Eye (tissue), 1 donor: Measurements from ENCODE around the gene ACTMAP.
A peak's percentile ranks its signal among the peaks of the same experiment; 100 is the strongest.
"Not testable (repeated sequence)": the region's sequence is repeated elsewhere in the genome, so short reads cannot be mapped to it uniquely, and the experiment has no call there.

Source experiments
- DNase-seq: peaks from one replicate; pipeline ENCODE4 v3.0.0-alpha.2; 2015

Gene ACTMAP

DNA sequence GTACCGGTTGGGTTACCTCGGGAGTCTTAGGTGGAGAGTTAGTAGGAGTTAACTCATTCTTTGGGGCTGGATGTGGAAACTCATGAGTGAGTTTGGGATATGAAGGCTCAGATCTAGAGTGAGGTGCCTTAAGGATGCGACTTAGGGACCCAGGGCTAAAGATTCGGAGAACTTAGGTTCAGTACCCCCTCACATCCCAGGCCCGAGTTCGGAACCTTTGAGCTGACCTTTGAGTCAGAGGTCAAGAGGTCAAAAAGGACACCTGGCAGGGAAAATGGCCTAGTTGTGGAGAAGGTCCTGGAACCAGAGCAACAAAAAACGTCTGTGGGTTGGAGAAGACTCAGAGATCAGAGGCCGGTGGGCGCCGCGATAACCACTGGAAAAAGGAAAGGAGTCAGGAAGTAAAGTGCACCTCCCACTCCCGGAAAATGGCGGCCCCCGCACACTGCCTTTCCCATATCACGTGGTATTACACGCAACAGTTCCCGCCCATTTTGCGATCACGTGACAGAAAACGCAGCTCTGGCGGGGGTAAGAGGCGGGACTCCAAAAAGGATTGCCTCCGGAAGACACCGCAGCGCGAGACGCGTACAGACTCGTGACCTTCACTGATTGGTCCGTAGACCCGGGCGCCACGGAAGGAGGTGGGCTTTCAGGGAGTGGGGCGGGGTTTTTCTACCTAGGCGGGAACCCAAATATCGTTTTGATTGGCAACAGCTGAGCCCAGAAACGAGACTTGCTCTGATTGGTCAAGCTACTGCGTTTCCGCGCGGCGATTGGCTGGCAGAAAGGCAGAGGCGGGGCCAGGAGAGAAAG, at the start of gene ACTMAP:
Gene ACTMAP, minus strand, starts transcription at position 420 of the 816 bp plus-strand sequence. CDS start 674 bp downstream, outside the sequence.
- peak; percentile 100 for DNase-seq

DNA sequence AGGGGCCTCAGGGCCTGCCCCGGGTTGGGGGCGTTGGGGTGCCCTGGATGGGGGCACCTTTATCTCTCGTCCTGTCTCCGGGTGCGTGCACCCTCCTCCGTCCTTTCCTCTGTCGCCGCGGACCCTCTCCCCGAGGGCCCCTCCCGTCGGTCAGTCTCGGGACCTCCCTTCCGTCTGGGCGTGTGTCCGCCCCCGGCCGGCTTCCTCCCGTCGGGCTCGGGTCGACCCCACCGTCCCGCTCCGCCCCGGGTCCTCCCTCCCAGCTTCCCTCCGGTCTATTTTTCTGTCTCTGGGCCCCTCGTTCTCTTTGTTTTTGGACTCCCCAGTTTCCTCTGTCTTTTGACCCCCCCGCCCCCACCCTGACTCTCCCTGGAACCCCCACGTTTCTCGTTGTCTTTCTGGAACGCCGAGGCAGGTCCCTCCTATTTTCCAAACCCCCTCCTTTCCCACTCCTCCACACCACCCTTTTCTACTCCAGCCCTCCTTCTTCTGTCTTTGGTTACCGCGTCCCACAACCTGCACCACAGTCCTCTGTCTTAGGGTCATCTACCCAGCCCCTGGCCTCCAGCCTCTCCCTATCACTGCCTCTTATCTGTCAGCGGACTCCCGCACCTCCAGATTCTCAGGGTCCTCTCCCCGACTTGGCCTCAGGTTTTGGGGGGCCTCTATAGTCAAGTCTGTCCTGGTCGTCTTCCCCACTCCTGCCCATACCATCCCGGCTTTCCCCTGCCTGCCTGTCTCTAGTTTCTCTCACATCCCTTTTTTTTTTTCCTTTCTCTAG, 49.5 kb upstream of the ACTMAP start:
- no peak for DNase-seq

DNA sequence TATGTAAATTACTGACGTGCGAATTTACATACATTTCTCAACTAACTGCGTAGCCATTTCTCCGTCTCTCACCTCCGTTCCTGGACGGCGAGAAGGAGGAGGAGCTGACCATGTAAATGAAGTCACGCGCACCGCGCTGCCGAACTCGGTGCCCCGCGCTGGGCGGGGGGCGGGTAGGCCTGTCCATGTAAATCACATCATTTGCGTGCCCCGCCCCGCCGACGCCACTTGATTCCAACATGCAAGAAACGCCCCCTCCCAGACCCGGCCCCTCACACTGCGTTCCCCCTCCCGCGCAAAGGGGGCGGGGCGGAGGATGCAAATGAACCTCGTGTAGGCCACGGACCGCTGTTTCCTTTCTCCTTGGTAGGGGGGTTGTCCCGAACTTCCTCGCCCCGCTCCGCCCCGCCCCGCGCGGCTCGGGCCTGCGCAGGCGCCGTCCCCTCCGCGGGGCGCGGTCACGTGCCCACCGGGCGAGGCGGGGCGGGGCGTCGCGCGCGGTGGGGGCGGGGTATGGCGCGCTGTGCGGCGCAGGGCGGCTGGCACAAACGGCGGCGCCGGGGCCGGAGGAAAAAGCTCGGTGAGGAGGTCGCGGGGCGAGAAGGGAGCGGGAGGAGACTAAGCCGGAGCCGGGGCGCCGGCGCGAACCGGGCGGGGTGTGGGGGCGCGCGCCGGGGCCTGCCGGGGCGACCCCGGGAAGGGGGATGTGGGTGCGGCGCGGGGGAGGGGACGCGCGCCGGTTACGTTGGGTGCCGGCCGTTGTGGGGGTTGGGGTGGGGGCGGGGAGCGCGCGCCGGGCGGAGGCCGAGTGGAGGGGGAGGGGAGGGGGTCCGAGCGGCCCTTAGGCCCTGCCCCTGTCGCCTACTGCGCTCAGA, 48.6 kb upstream of the ACTMAP start, which contains the start of gene EGLN2:
Gene EGLN2, plus strand, starts transcription at position 509 of the 875 bp plus-strand sequence. CDS start 1,382 bp downstream, outside the sequence.
- peak; percentile 100 for DNase-seq

- peak; percentile 78 for DNase-seq
Measured at GRCh38 chr19:40797963-40798682, 47.8 kb upstream of the ACTMAP start.

- DNase-seq = no peak
Measured at GRCh38 chr19:40797166-40797962, 47.1 kb upstream of the ACTMAP start.

DNA sequence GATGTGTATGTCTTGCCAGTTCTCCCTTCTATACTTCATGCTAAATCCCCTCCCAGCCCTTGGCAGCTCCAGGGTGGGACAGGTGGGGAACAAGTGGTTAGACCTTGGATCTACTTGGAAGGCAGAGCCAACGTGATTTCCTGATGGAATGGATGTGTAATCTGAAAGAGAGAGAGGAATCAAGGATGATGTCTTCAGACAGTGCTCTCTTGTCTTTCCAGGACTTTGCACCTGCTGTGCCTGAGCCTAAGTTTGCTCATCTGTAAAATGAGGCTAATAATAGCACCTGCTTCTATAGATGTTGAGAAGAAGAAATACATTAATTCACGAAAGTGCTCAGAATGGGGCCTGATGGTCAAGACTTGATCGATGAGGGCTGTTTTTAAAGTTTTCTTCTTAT, 41.7 kb upstream of the ACTMAP start:
- DNase-seq = no peak

DNA sequence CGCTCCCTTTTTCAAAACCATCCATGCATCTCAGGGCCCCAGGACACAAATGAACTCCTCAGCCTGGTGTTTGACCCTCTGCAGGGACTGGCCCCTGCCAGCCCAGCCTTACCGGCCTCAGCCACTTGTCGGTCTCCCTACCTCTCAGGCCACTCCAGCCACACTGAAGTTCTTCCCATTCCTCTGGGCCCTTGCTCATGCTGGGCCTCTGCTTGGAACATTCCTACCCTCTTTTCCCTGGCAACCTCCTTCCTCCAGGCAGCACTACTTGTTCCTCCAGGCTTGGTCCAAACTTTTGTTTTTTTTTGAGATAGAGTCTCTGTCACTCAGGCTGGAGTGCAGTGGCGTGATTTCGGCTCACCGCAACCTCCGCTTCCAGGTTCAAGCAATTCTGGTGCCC, 41.1 kb upstream of the ACTMAP start:
- DNase-seq = no peak

DNA sequence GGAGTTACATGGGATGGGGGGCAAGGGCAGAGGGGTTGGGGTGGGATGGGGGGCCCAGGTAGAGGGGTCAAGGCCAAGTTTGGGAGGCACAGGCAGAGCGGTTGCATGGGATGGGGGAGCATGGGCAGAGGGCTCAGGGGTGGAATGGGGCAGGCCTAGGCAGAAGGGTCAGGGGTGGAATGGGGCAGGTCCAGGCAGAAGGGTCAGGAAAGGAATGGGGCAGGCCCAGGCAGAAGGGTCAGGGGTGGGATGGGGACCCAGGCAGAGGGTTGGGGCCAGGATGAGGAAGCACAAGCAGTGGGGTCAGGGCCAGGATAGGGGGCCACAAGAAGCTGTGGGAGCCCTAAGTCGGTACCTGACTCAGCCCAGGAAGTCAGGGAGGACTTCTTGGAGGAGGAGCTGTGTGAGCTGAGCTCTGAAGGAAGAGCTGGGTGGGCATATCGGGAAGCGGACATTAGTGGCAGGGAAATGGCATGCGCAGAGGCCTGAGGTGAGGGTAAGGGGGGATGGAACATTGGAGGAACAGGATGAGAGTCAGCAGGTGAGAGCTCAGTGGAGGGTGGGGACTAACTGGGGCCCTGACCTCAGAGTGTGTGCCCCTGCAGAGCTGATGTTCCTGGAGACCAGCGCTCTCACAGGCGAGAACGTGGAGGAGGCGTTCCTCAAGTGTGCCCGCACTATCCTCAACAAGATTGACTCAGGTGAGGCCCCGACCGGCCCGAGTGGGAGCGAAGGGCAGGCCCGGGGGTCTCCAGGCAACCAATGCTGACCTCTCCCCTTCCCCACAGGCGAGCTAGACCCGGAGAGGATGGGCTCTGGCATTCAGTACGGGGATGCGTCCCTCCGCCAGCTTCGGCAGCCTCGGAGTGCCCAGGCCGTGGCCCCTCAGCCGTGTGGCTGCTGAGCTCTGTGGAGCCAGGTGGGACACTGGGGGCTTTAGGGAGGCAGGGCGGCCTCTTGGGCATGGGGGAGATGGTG, 36.1 kb upstream of the ACTMAP start:
- no peak for DNase-seq

DNA sequence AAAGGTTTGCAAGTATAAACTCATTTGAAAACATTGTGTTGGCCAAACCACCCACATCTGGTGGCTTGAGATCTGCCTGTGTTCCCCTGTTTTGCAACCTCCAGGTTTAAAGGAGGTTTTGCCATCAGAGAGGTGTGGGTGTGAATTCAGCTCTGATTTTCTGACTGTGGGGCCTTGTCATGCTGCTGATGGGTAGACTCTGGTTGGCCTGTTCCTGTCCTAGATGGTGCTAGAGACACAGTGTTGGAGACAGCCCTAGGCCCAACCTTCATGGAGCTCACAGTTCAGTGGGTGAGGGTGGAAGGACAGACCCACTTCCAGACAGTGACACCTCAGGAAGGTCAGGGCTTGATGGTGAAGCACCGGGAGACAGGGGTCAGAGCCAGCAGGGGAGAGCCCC, 35.2 kb upstream of the ACTMAP start:
- no peak for DNase-seq

DNA sequence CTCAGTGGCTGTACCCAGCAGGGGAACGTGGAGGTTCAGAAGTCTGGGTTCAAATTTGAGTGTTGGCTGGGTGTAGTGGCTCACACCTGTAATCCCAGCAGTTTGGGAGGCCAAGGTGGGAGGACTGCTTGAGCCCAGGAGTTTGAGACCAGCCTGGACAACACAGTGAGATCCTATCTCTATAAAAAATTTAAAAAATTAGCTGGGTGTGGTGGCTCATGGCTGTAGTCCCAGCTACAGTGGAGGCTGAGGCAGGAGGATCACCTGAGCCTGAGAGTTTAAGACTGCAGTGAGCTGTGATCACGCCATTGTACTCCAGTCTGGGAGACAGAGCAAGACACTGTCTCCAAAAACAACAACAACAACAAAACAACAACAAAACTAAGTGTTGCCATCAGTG, 33.9 kb upstream of the ACTMAP start:
- DNase-seq = not testable (repeated sequence)

DNA sequence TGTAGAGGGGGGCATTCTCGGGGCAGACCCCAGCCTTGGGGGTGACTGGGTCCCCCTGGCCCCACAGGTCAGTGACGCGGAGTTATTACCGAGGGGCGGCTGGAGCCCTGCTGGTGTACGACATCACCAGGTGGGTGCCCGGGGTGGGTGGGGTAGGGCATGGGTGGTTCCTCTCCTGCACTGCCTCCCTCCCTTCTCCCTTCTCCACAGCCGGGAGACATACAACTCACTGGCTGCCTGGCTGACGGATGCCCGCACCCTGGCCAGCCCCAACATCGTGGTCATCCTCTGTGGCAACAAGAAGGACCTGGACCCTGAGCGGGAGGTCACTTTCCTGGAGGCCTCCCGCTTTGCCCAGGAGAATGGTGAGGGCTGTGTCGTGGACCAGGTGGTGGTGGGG, 33.4 kb upstream of the ACTMAP start:
- DNase-seq = no peak

- no peak for DNase-seq
Measured at GRCh38 chr19:40781140-40781539, 30.9 kb upstream of the ACTMAP start.

GRCh38 chr19:40780582-40780981, 30.3 kb upstream of the ACTMAP start:
- DNase-seq = no peak

- no peak for DNase-seq
Measured at GRCh38 chr19:40778706-40779284, 28.5 kb upstream of the ACTMAP start.

- peak; percentile 100 for DNase-seq
Measured at GRCh38 chr19:40777937-40778705, 27.8 kb upstream of the ACTMAP start, which contains the start of gene RAB4B. Gene RAB4B (plus strand): TSS chr19:40778247. CDS start chr19:40778376, 129 bp downstream.

GRCh38 chr19:40777645-40777936, 27.3 kb upstream of the ACTMAP start:
- DNase-seq = no peak

DNA sequence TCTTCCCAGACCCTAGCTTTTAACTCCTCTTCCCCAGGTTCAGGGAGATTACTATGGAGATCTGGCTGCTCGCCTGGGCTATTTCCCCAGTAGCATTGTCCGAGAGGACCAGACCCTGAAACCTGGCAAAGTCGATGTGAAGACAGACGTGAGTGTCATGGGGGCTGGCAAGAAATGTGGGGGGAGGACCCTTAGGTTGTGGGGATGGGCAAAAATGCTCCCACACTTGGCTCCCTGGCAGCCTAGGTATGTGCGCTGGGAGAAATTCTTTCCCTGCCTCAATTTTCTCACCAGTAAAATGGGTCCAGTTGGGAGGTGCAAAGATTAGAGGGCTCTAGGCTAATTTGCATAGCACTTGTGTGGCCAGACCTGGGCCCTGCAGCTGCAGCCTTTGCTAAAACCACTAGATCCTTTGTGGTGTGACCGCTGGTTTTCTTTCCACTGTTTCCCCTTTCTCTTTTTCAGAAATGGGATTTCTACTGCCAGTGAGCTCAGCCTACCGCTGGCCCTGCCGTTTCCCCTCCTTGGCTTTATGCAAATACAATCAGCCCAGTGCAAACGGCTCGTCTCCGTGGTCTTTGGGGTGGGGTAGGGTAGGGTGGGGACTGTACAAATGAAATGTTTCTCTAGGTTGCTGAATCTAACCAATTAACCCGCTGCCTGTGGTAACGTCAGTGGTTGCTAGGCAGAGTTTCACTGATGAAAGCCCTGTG, 26.8 kb upstream of the ACTMAP start:
- peak; percentile 98 for DNase-seq

DNA sequence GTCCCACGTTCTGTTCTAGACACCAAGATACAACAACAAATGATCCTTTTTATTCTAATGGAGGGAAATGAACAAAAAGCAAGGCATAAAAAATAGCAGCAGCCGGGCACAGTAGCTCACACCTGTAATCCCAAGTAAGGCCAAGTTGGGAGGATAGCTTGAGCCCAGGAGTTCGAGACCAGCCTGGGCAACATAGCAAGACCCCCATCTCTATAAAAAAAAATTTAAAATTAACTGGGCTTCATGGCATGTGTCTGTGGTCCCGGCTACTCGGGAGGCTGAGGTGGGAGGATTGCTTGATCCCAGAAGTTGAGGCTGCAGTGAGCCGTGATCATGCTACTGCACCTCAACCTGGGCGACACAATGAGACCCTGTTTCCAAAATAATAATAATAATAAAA, 26.1 kb upstream of the ACTMAP start:
- no peak for DNase-seq
